HG03060 (cell line): ENCODE data around the gene GNAS.
"Not testable (repeated sequence)": the region's sequence is repeated elsewhere in the genome, so short reads cannot be mapped to it uniquely, and the experiment has no call there.

Source experiments
- ATAC-seq: cut with Tn5 transposase; IDR thresholded peaks from one replicate; pipeline ENCODE4 v1.9.1; 2021; ENCODE audit warnings: low read depth, moderate number of reproducible peaks; ENCODE audit not compliant: unreplicated experiment

GNAS gene

DNA sequence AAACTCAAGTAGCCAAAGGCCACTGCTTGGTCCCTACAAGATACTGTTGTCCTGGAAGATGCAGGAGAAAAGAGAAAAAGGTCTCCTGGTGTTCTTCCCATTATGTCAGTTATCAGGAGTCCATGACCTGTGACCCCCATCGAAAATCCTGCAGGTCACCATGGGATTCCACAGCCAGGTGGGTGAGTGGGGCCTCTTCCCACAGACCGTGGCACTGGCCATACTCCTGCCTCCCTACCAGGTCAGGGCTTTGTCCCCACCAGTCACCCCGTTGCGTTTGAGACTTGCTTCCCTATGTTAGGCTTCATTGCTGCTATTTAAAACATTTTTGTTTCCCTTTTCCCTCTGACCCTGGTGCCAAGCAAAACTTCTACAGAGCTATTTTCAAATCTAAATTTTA is 60.6 kb downstream of the GNAS start:
- no peak for ATAC-seq

DNA sequence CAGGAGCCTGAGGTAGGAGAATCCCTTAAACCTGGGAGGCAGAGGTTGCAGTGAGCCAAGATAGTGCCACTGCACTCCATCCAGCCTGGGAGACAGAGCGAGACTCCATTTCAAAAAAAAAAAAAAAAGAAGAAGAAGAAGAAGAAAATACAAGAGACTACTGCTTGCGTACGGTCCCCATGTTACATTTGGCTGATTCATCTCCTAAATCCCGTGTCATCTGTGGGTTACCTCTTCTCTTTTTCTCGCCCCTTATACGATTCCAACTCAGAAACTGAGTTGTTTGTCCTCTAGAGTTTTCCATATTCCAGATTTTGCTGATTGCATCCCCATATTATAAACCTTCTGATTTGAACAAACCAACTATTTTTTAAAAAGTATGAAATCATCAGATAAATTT is 66.1 kb downstream of the GNAS start:
- ATAC-seq = no peak

DNA sequence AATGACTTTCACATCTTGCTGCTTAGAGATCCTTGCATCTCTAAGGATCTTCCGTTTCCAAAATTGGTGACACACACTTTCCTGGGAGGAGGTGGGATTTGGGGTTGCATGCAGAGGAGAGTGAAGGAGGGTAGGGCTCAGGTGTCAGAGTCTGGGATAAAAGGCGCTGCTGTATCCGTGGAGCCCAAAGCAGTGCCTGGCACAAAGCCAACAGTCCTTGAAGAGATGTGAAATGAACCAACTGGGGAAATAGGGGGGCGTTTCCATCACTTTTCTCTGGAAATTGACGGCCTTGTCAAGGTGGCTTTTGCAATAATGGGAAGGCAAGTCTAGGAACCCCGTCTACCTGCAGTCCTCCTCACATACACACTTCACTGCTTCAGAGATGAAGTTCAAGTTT is 69.0 kb downstream of the GNAS start:
- ATAC-seq = no peak

DNA sequence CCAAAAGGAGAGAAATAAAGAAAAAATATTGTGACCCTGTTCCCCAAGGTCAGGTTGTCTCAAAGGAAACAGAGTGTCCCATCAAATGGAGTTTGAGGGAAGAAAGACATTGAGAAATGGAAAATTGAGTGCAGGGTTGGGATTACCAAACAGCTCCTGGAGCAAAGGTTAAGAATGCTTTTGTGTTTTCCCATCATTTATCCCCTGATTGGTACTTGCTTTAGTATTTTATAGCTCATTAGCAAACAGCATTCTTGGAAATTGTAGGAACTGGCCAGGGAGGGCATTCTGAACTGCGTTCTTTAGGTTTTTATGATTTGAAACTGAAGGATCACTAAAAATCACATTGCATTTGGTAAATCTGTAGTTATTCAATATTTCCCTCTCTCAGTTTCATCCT is 69.5 kb downstream of the GNAS start:
- ATAC-seq = no peak

DNA sequence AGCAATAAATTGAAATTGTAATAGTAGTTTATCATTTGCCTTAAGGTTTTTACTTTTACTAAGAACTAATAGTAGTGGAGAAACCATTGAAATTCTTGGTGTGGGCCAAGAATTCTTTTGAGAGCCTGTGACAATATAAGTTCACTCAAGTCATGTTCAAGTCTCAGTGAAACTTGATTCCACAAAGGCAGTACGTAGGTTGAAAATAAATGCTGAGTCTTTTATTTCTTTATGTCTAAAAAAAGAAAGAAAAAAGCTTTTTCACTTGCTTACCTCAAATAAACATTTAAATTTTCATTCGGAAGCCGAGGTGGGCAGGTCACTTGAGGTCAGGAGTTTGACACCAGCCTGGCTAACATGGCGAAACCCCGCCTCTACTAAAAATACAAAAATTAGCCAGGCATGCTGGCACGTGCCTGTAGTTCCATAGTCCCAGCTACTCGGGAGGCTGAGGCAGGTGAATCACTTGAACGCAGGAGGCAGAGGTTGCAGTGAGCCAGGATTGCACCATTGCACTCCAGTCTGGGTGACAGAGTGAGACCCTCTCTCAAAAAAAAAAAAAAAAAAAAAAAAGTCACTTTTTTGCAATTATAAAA is 70.7 kb downstream of the GNAS start:
- ATAC-seq = no peak

DNA sequence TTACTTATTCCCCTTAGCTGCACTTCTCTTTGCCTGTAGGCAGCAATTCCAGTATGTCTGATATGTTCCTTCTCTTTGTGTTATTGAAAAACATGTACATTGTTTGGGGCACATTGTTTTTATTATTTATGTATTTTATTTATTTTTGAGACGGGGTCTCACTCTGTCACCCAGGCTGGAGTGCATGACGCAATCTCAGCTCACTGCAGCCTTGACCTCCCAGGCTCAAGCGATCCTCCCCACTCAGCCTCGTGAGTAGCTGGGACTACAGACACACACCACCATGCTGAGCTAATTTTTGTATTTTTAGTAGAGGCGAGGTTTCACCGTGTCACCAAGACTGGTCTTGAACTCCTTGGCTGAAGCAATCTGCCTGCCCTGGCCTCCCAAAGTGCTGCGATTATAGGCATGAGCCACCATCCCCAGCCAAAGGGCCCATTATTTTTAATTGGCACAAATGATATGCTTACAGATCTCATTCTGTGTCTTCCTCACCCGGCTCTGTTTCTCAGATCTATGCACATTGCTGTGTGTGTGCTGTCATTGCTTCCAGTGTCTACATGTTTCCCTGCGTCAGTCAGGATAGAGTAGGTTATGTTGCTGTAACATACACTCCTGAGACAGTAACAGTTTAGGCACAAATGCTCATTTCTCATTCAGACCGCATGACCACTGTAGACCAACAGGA is 74.4 kb downstream of the GNAS start:
- no peak for ATAC-seq

DNA sequence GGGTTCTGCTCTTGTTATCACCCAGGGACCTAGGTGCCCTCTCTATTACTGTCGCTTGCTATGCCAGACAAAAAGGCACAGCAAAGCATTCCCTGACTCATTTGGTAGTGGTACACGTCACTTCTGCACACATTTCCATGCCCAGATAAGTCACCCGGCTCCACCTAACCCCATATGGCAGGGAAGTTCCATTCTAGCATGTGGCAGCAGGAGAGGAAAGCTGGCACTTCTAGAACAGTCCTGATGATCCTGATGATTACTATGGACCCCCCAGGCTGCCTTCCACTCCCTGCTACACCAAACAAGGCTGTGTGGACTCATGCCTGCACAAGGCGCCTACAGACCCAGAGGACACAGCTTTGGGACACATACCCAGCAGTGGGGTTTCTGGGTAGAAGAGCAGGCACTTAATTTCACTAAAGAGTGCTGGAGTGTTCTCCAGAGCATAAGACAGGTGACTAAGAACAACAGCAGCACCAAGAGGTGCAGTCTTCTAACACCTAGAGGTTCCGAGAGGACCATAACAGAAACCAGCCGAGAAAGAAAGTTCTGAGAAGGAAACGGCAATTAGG is 75.1 kb downstream of the GNAS start:
- no peak for ATAC-seq

DNA sequence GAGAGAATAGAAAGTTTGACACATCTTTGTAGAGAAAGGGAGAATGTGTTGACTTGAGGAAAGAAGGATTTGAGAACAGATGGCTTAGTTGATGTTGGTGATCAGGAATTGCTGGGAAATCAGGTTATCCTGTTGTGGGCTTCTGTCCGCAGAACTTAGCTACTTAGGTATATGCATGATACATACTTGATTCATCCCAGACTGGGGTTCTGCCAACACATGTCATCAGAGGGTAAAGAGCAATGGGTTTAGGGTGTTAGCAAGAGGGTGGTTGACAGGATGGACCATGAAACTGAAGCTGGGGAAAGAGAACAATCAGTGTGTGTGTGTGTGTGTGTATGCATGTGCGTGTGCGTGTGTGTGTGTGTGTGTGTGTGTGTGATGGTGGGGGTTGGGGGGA is 78.0 kb downstream of the GNAS start:
- no peak for ATAC-seq

DNA sequence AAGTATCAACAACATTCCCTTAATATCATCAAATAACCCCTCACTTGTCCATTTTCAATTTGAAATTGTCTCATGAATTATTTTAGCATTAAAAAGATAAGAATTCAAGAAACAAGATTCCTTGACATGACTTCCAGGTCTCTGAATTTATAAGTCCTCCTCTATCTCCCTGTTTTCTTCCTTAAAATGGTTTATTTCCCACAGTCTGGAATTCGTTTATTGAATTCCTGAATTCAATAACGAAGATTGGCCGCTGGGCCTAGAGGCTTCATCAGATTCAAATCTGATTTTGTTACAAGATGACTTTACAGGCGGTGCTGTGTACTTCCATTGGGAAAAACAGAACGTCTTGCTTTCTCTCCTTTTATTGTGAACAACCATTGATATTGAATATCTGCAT is 79.7 kb downstream of the GNAS start:
- ATAC-seq = no peak

DNA sequence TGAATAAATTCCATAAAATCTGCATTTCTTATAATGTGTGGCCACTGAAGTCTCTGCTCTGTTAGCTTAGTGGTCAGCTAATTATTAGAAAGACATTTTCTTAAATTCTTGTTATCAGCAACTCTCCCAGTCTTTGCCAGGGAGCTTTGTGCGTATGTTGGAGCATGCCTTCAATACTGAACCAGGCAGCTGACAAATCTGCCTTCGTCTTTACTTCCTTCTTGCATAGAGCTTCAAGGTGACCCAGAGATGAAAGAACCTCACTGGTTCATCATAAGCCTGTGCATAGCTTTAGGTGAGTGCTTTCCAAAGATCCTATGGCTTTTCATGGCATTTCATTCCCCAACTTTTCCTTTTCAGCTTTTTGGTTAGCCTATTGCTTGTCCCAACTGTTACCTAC is 85.6 kb downstream of the GNAS start:
- ATAC-seq = no peak

DNA sequence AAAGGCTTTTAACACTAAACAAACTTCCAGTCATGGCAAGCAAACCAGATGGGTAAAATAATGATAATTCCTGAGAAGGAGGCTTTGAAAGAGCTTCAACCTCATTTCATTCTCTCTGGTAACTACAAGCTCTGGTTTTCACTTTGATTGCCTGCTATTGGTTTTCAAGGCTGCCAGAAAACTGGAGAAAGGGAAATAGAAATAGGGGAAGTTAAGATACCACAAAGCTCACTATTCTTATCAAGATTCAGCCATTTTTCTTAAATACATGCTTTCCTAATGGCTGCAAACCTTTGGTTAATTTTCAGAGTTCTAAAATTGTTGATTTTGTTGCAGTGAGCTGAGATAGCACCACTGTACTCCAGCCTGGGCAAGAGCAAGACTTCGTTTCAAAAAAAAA is 86.0 kb downstream of the GNAS start:
- no peak for ATAC-seq

DNA sequence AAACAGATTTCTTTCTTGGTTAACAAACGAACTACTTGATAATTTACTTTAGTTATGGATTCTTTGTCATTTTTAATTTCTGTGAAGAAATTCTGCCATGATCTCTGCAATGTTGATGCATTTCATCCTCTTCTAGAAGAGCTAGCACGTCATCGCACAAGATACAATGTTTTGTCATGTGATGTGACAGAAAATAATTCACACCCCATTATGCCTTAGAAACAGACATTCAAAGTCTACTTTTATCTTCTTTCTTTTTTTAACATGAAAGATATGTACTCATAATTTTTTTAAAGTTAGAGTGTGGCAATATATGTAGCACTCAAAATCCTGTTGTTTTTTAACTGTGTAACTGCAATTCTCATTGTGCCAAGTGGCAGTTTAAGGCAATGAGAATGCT is 89.0 kb downstream of the GNAS start:
- ATAC-seq = no peak

DNA sequence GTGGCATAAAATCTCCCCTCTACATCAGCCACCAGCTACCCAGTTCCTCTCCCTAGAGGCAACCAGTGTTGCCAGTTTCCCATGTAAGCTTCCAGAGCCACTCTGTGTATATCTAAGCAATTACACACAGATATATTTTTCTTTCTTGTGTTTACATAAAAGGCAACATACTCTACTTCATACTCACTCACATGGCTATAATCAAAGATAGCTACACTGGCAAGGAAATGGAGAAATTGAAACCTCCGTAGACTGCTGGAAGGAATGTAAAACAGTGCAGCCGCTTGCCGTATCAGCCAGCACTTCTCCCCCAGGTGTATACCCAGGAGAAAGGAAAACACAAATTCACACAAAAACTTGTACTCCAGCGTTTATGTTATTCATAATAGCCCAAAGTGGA is 90.0 kb downstream of the GNAS start:
- ATAC-seq = no peak

DNA sequence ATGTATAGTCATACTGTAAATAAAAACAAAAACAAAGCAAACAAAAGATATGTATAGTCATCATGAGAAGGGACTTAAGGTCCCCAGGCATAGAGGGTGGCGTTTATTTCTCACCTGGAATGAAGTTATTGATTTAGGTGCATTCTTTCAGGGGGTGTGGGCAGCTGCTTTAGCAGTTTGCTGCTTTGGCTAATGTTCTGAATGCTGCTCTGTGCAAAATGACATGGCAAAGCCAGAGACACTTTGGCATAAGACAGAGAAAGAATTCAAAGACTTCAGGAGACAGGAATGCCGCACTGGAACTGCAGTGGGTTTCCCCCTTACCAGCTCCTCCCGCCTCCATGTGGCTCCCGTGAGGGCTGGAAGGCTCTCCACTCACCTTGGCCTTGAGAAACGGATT is 92.1 kb downstream of the GNAS start:
- ATAC-seq = no peak

DNA sequence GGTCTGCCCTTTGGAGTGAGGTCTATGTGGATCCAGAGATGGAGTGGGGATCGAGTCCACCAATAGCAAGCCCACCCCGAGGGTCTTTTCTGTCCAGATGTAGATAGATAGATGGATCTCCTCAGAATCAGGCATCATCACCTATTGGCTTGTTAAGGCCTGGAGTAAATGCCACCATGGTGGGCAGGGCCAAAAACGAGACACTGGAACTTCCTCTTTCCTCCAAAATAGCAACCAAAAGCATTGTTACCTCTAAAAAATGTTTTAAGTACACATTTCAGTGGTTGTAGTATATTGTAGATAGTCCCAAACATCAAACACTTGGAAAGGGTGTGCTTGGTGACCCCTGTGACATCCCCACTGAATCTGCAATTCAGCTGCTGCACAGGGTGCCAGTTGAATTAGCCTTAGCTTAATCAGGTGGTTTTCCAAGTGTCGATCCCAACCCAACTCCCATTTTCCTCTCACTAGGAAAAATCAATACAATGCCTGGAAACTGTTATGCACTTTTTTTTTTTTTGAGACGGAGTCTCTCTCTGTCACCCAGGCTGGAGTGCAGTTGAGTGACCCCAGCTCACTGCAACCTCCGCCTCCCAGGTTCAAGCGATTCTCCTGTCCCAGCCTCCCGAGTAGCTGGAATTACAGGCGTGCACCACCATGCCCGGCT is 93.6 kb downstream of the GNAS start:
- ATAC-seq = no peak

DNA sequence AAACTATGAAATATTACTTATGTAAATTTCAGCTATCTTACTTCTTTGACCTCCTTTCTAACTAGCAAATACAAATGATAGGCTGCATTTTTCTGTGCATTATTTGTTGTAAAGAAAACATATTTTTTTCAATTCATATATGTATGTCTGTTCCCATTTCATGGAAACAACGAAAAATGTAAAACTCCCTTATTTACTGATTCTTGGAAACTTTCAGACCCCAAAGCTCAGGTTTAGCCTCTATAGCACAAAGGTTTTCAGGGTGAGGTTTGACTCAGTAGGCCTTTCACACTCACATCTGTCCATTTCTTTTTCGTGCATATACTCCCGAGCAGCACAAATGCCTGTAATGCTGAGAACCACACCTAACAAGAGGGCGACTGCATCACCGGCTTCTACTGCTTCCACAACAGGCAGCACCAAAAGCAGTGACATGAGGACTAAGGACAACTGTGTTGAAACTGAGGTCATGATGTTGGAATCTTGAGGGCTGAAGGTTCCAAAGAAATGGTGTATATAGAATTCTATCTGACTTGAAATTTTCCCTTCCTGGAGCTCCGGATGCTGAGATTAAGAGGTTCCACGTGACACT is 95.4 kb downstream of the GNAS start:
- ATAC-seq = not testable (repeated sequence)

DNA sequence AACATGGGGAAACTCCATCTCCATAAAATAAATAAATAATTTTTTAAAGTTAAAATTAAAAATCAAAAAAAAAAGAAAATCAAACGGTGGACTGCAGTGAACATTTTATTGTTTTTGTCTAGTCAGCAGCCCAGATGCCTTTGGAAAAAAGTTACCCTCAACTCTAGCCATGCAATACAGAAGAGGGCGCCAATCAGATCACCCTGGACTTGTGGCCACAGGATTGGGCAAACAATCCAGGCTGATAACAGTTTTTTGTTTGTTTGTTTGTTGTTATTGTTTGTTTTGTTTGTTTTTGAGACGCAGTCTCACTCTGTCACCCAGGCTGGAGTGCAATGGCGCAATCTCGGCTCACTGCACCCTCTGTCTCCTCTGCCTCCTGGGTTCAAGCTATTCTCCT is 98.1 kb downstream of the GNAS start:
- no peak for ATAC-seq

DNA sequence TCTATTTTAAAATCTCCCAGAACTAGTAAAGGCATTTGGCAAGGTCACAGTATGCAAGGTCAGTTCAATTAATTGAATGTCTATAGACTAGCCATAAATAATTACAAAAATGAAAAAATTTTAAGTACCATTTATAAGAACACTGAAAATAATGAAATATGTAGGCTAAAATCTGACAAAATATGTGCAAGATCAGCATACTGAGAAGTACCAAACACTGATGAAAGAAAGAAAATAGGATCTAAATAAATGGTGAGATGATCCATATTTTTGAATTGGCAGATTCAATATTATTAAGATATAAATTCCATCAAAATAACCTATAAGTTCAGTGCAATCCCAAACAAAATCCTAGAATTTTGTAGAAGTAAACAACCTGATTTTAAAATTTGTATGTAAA is 100.5 kb downstream of the GNAS start:
- ATAC-seq = no peak

DNA sequence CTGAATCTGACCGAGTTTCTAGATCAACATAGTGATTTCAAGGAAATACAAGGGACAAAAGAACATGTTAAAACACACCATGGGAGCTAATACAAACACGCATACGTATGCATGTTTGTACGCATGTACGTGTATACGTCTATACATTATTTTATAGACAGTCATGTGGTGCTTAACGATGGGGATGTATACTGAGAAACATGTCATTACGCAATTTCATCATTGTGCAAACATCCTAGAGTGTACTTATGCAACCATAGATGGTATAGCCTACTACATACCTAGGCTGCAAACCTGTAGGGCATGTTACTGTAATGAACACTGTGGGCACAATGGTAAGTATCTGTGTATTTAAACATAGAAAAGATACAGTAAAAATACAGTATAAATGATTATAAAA is 103.6 kb downstream of the GNAS start:
- ATAC-seq = no peak

DNA sequence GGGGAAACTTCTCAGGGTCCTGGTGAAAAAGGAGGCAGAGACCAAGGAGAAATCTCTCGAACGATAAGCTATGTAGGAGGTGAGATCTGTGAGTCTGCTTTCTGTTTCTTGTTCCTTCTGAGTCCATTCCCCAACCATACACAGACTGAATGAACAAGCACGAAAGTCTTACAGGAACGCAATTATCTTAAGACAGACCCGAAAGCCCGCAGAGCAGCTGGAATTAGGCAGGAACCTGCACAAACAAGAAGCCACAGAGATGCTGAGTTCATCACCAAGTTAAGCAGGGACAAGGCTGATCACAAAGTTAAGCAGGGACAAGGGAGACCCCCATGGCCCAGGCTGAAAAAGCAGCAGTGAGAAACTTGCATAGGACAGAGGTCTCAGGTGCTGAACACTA is 107.1 kb downstream of the GNAS start:
- no peak for ATAC-seq
